ENCODE data around the gene EPOP. TPM values are rescaled to one million over a fixed set of nuclear protein-coding genes. Genes with fewer than 3 reads are reported as not detected.
A peak's percentile ranks its signal among the peaks of the same experiment; 100 is the strongest.

EPOP gene
- total RNA-seq, 1 donor from 2014 or later, result 1.0 TPM

DNA sequence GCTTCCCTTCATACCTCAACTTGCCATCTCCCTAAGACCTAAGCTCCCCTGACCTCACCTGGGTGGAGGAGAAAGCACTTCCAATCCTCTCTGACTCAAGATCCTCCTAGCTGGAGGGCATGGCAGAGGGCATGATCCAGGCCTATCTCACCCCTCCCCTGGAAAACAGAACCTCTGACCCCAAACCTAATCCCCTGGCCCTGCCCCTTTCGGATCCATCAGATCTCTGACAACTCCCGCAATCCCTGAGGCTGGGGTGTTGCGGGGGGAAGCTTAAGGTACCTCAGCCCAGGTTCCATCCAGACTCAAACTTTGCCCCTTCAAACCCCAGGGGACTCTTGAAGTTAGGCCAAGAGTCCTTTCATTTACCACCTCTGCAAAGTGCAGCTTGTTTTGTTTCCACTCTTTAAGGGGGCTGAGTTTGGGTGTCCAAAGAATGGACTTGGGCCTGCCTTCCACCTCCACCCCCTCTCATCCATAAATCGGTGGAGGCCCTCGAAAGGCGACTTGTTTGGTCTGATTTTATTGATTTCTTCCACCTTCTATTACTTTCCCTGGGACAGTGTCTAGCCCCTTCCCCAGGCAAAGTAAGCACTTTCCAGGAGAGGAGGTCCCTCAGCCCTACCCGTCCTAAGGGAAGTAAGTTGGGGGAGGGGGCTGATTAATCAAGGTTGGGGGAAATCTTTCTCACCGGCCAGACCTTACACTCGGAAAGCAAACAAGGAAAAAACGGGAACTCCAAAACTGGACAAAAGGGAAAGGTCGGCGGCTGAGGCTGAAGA lies 2.6 kb downstream of the EPOP start:
- intact Hi-C loops (cut with DNase I), result loop anchor here (10.0 kb wide), 1 partner anchor 53 kb away; no protein-coding TSS in a partner anchor
- no peak for ATAC-seq
- peaks cover 58% of the 10 kb centered on the region for H3K27me3 ChIP-seq (ENCODE audit: low read depth)

DNA sequence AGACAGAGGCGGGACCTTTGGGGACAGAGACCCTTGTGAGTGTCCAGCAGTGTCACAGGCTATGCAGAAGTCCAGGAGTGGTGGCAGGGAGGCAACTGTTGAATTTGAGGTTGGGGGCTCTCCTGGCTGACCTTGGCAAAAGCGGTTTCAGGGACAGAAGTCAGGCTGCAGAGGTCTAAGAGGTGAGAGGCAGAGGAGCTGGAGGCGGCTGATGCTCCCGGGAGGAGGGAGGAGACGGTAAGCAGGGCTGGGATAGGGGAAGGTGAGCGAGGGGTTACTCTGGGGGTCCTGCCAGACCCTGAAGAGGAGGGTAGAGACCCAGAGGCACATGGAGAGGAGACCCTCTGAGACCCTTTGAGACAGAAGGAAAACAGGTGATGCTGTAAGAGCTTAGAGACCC lies 5.2 kb downstream of the EPOP start:
- no peak overlapping the region for H3K27ac ChIP-seq
- H3K4me3 ChIP-seq, result no peak overlapping the region
- peaks cover 61% of the 10 kb centered on the region for H3K27me3 ChIP-seq (ENCODE audit: low read depth)
- DNase-seq (no peak), ATAC-seq (no peak)
- peaks cover 14% of the 10 kb centered on the region for H3K4me1 ChIP-seq
- H3K36me3 ChIP-seq, result no peaks in the 10 kb centered on the region
- H3K9me3 ChIP-seq, result no peaks in the 10 kb centered on the region
- intact Hi-C loops (cut with DNase I), result no loop called here
- TF ChIP-seq, protein P1, sequence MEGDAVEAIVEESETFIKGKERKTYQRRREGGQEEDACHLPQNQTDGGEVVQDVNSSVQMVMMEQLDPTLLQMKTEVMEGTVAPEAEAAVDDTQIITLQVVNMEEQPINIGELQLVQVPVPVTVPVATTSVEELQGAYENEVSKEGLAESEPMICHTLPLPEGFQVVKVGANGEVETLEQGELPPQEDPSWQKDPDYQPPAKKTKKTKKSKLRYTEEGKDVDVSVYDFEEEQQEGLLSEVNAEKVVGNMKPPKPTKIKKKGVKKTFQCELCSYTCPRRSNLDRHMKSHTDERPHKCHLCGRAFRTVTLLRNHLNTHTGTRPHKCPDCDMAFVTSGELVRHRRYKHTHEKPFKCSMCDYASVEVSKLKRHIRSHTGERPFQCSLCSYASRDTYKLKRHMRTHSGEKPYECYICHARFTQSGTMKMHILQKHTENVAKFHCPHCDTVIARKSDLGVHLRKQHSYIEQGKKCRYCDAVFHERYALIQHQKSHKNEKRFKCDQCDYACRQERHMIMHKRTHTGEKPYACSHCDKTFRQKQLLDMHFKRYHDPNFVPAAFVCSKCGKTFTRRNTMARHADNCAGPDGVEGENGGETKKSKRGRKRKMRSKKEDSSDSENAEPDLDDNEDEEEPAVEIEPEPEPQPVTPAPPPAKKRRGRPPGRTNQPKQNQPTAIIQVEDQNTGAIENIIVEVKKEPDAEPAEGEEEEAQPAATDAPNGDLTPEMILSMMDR (IDR thresholded peaks at IDR 0.05), result no peak

More for the DNA sequence above, 2.6 kb downstream of the EPOP start:
- no peak for DNase-seq
- Histone ChIP-seq H3K27ac (no peak overlapping the region), H3K36me3 (no peaks in the 10 kb centered on the region), H3K4me3 (no peak overlapping the region), H3K9me3 (no peaks in the 10 kb centered on the region), H3K4me1 (peaks cover 27% of the 10 kb centered on the region)
- TF ChIP-seq, protein P1 (IDR thresholded peaks at IDR 0.05), result no peak

DNA sequence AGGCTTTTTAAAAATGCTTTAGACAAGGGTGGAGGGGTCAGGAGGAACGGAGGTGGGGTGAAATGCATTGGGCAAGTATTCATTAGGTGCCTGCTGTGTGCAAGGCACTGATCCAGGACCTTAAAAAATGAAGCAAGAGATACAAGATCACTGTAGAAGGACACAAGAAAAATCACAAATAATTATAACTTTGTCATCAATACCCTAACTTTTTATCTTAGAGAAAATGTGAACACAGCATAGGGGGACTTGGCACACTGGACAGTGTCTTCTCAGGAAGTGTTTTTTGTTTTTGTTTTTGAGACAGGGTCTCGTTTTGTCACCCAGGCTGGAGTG lies 7.0 kb downstream of the EPOP start:
- no peak for DNase-seq
- TF ChIP-seq, protein P1 (IDR thresholded peaks at IDR 0.05), result no peak
- H3K4me1 ChIP-seq, result no peaks in the 10 kb centered on the region
- H3K27me3 ChIP-seq (ENCODE audit: low read depth), result peaks cover 46% of the 10 kb centered on the region
- no peak overlapping the region for H3K4me3 ChIP-seq
- H3K9me3 ChIP-seq, result no peaks in the 10 kb centered on the region
- no peaks in the 10 kb centered on the region for H3K36me3 ChIP-seq
- no peak overlapping the region for H3K27ac ChIP-seq
- no peak for ATAC-seq
- intact Hi-C loops (cut with DNase I), result no loop called here

DNA sequence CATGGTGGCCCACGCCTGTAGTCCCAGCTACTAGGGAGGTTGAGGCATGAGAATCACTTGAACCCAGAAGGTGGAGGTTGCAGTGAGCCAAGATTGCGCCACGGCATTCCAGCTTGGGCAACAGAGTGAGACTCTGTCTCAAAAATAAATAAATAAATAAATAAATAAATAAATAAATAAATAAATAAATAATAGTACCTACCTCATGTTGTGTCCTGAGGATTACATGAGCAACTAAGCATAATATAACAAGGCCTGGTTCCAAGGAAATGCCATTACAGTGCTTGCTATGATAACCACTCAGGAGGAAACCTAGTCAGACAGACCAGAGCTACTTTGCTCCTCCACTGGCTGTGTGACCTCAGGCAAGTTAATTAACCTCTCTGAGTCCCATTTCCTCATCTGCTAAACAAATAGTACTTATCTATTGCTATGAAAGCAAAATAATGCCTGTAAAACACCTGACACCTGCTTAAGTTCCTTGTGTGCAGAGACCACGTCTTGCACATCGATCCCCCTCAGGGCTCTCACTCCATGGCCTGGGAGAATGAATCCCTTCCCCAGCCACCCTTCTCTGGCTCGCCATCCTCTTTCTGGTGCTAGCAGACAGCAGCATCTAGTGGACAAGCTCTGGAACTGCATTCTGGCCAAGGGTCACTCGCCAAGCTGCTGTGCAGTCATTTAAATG lies 7.5 kb downstream of the EPOP start:
- no peaks in the 10 kb centered on the region for H3K9me3 ChIP-seq
- no peaks in the 10 kb centered on the region for H3K36me3 ChIP-seq
- H3K27me3 ChIP-seq (ENCODE audit: low read depth), result peaks cover 41% of the 10 kb centered on the region
- H3K4me1 ChIP-seq, result no peaks in the 10 kb centered on the region
- H3K27ac ChIP-seq, result no peak overlapping the region
- TF ChIP-seq, protein P1 (IDR thresholded peaks at IDR 0.05), result peak; percentile 98
- intact Hi-C loops (cut with DNase I), result no loop called here
- H3K4me3 ChIP-seq, result no peak overlapping the region
- DNase-seq (peak; percentile 67), ATAC-seq (peak; percentile 82 to 86)

DNA sequence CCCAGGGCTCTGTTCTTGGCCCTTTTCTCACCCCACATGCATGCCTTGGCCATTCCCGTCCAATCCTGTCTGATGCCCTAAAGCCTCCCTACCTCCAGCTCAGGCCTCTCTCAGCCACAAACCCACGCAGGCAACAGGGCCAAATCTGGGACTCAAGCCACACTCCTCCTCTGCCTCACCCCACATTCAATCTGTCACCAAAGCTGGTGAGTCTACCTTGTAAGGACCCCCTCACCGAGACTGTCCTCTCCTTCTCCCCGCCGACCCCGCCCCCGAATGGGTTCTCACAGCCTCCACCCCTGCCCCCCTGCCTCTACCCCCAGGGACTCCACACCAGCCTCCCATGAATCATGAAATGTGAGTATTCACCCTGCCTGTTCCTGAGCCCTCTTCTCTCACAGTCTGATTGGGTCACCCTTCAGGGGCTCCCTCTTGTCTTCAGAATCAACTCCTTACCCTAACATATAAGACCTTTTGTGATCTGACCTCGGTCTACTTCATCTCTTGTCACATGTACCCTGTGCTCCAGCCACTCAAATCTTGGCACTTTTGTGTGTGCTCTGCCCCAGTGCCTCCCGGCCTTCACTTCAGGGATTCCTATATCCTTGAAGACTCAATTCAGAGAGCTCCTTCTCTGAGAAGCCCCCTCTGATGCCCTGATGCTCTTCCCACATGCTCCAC lies 10.7 kb downstream of the EPOP start:
- intact Hi-C loops (cut with DNase I), result no loop called here
- DNase-seq (no peak), ATAC-seq (no peak)
- TF ChIP-seq, protein P1 (IDR thresholded peaks at IDR 0.05), result no peak
- Histone ChIP-seq H3K4me3 (no peak overlapping the region), H3K27ac (no peak overlapping the region), H3K36me3 (no peaks in the 10 kb centered on the region), H3K9me3 (no peaks in the 10 kb centered on the region), H3K27me3 (ENCODE audit: low read depth) (peaks cover 10% of the 10 kb centered on the region), H3K4me1 (peaks cover 10% of the 10 kb centered on the region)
